HT1080 (cell line): Measurements from ENCODE around the gene SPACDR. TPM values are rescaled to one million over a fixed set of nuclear protein-coding genes. Genes with fewer than 3 reads are reported as not detected.

ENCODE experiments used
- DNase-seq: peaks from one replicate; pipeline ENCODE4 v3.0.0-alpha.2; 2015; ENCODE audit warnings: low read depth
- total RNA-seq: library from RNA; depleted of rRNA; stranded (reverse); fragments of >200 nt; shearing (Covaris generic); gene quantifications from 2 replicates; pipeline ENCODE4 v1.2.3, GENCODE V29; 2014

The SPACDR gene
- total RNA-seq, 1 experiment from 2014 or later = 0.85 TPM

GRCh38 chr7:100437150-100438100 is 26.6 kb downstream of the SPACDR start:
- no peak for DNase-seq

DNA sequence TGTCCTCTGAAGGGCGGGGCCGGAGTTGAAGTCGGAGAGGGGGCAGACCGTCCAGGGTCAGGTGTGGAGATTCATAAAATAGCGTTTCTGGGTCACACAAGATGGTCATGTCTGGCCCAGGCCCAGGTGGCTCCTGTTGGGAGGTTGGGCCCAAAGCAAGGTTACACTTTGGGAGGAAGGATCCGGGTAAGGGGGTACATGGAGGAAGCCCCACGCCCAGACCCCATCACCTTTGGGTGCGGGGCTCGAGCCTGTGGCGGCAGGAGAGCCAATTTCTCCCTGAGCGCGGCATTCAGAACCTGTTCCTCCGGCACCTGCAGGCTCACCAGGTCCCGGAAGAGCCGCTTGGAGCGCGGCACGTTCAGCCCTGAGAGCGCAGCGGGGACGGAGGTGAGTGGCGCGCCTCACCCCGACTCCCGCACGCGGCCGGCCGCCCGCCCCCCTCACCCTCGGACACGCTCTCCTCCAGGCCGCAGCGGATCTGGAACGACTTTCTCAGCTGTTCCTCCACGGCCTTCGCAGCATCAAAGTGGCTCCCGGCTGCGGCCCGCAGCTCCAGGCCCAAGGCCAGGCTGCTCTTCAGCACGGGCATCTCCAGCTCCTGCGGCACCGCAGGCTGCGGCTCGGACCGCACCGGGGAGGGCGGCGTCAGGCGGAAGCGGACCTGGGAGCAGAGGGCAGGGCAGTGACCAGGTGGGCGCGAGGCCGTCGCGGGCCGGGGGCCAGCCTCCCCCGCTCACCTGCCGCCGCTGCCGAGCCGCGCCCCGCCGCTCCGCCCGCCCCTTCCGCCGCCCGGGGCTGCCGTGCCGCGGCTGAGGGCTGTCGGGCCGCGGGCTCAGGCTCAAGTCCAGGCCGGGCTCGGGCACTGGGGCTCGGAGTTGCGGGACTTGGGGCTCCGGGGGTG is 28.4 kb downstream of the SPACDR start:
- no peak for DNase-seq

DNA sequence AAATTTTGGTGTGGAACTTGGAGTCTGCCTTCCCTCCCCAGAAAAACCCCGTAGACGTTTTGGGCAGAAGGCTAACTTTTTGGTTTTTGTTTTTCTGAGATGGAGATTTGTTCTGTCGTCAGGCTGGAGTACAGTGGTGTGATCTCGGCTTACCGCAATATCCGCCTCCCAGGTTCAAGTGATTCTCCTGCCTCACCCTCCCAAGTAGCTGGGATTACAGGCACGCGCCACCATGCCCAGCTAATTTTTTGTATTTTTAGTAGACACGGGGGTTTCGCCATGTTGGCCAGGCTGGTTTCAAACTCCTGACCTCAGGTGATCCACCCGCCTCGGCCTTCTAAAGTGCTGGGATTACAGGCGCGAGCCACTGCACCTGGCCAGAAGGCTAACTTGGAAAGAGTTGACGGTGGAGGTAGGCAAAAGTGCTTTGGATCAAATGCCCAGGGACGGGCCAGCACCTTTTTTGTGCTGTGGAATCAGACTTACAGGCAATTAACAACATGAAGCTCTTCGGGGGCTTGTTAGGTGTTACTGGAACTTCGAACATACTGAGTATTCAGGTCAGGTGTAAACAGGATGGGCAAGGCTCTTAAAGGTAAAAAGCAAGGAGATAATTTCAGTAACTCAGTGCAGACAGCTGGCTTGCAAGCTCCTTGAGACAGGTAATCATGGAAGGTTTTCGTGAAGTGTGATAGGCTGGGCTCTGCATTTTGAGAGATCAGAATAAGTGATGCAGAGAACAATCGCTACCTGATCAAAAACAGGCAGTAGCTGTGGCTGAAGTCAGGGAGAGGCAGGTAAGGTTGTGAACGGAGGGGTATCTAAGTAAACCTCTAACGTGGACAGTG is 29.5 kb downstream of the SPACDR start:
- no peak for DNase-seq

GRCh38 chr7:100433592-100434296 is 30.3 kb downstream of the SPACDR start:
- no peak for DNase-seq

DNA sequence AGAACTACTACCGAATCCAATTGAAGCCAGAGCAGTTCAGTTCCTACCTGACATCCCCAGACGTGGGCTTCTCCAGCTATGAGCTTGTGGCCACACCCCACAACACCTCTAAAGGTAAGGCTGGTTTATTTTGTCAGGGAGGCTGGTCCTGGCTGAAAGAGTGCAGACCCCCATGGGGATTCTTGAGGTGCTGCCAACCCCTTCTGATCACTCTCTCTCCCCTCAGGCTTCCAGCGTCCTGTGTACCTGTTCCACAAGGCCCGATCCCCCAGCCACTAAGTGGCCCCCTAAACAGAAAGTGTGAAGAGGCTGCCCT is 30.8 kb downstream of the SPACDR start:
- no peak for DNase-seq

DNA sequence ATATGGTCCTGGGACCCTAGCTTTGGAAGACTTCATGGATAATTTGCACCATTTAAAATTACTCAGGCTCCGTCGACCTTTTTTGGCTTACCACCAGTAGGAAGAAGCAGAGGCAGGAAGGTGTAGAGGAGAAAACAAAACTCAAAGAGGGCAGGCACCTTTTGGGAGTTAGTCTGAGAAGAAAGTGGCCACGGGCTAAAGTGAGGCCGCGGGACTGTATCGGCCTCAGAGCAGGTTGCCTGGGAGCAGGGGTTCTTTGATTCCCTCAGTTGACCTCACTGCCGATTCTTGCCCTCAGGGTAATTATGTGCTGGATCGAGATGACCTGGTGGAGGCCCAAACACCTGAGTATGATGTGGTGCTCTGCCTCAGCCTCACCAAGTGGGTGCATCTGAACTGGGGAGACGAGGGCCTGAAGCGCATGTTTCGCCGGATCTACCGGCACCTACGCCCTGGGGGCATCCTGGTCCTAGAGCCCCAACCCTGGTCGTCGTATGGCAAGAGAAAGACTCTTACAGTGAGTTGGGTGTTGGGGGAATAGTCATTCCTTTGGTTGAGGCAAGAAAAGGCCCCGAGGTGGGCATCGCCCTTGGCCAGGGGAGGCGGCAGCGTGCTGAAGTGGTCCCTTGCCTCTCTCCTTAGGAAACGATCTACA is 31.3 kb downstream of the SPACDR start:
- DNase-seq = no peak

DNA sequence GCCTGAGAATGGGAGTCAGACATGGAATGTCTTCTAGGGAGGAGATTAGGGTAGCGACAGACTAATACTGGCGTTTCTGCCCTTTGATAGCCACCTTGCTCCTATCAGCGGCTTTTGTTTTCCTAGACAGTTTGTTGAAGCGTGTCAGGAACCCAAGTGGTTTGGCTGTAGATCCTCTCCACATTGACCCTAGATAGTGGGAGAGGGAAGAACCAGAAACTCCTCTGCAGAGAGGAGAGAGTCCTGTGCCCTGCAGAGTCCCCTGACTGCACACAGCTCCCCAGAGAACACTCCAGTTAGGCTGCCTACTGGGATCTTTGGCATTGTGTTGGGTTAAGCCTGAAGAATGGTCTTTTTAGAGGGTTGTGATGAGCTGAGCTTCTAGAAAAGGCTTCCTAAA is 32.0 kb downstream of the SPACDR start:
- DNase-seq = no peak

DNA sequence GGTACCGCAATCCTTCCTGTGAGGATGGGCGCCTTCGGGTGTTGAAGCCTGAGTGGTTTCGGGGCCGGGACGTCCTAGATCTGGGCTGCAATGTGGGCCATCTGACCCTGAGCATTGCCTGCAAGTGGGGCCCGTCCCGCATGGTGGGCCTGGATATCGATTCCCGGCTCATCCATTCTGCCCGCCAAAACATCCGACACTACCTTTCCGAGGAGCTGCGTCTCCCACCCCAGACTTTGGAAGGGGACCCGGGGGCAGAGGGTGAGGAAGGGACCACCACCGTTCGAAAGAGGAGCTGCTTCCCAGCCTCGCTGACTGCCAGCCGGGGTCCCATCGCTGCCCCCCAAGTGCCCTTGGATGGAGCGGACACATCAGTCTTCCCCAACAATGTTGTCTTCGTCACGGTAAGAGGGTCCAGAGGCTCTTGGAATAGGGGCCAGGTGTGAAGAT is 32.7 kb downstream of the SPACDR start:
- no peak for DNase-seq

GRCh38 chr7:100430493-100431285 is 33.4 kb downstream of the SPACDR start:
- DNase-seq = no peak

DNA sequence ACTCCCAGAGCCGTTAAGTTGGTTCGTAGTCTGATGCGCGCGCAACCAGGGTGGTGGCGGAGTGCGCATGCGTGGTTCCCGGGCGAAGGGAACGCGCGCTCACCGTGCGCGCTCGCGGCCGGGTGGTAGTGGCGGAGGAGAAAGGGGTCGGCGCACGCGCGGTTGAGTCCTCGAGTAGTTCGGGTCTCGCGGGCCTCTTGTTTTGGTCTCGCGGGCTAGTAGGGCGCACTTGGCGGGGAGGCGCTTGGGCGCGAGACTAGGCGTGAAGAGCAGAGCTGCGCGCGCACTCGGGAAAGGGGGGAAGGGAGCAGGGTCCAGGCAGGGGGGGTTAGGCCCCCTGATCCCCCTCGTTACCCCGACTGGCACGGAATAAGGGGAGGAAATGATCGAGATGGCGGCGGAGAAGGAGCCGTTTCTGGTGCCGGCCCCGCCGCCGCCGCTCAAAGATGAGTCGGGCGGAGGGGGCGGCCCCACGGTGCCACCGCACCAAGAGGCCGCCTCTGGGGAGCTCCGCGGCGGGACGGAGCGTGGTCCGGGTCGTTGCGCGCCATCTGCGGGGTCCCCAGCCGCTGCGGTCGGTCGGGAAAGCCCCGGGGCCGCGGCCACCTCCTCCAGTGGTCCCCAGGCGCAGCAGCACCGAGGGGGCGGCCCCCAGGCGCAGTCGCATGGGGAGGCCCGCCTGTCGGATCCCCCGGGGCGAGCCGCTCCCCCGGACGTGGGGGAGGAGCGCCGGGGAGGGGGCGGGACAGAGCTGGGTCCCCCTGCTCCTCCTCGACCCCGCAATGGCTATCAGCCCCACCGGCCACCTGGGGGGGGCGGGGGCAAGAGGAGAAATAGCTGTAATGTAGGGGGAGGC is 34.2 kb downstream of the SPACDR start, which contains the start of gene MEPCE:
TSS of gene MEPCE (plus strand) at position 195 of the 856 bp plus-strand sequence. CDS start at position 383, 188 bp downstream.
- DNase-seq = peak; percentile 93

GRCh38 chr7:100428967-100429636 is 35.0 kb downstream of the SPACDR start:
- DNase-seq = peak; percentile 99

DNA sequence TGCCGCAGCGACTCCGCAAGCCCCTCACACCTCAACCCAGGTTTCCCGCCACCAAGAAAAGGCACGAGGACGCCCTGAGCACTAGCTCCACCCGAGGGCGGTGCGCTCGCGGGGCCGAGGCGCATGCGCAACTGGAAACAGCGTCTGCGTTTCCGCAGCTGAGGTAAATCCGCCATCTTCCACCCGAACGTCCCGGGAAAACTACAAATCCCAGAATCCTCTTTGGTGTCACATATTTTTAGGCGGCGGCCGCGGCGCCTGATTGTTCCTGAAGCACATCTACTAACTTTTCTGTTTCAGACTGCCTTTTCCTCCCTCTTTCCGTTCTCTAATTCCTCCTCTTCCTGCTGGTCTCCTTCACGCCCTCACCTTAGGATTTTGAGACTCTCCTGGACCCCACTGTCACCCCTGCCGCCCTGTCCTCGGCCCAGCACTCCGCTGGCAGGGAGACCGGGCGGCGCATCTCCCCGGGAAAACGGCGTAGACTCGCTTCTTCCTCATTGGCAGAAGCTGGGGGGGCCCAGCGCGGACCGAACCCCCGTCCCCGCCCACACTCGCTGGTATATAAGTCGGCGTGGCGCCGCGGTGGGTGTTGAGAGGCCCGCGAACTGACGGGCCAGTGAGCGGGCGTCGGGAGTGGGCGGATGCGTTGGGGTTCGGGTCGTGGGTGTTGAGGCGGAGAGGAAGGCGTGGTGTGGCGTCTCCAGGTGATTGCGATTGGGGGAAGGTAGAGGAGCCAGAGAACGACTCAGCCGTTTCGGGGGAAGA is 35.7 kb downstream of the SPACDR start, which contains the start of gene ZCWPW1:
TSS of gene ZCWPW1 (minus strand) at position 505 of the 768 bp plus-strand sequence. CDS start 8,054 bp downstream, outside the sequence.
- peak; percentile 95 for DNase-seq

DNA sequence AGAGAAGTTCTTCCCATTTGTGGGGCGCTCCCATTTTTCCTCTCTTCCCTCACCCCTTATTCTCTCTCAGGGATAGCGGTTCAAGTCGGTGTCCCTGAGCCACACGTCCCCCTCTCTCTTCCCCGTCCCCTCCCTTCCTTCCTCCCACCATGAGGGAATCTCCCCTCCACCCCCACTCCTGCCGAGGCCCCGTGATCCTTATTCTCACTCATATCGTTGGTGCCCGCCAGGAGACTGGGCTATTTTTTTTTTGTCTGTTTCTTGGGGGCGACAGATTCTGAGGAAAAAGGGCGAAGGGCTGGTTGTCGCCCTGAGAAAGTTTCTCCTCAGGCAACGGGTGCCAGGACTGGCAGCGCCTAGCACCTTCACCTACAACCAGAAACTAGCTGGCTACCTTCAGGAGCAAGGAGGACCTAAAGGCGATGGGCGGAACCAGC is 36.3 kb downstream of the SPACDR start:
- DNase-seq = no peak

DNA sequence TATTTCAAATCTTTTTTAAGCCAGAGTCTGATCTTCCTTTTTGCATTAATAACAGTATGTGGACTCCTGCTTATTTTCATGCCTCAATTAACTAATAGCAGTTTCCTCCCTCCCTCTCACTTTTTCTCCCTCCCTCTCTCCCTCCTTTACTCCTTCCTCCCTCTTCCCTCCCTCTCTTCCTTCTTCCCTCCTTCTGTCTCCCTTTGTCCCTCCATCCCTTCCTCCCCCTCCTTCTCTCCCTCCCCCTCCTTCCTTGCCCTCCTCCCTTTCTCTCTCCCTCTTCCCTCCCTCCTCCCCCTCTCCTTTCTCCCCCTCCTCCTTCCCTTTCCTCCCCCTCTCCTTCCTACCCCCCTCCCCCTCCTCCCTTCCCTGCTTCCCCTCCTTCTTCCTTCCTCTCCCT is 37.5 kb downstream of the SPACDR start:
- no peak for DNase-seq

GRCh38 chr7:100425347-100425746 is 38.7 kb downstream of the SPACDR start:
- DNase-seq = no peak

GRCh38 chr7:100423315-100423714 is 40.7 kb downstream of the SPACDR start:
- DNase-seq = no peak
